Endodermal cell (in vitro differentiated cells): ENCODE data around the gene PRXL2B. TPM values are rescaled to one million over a fixed set of nuclear protein-coding genes. Genes with fewer than 3 reads are reported as not detected.
A peak's percentile ranks its signal among the peaks of the same experiment; 100 is the strongest.

Experiments
- DNase-seq: peaks from one replicate; pipeline ENCODE4 v3.0.0-alpha.2; 2017
- H3K27ac ChIP-seq: 2 replicates; pipeline ENCODE4 v1.5.1; 2013; ENCODE audit warnings: mild to moderate bottlenecking, low read depth, low read length, moderate library complexity
- H3K27me3 ChIP-seq: 2 replicates; pipeline ENCODE4 v1.6.1; 2013; ENCODE audit warnings: mild to moderate bottlenecking, low read length, moderate library complexity; ENCODE audit not compliant: insufficient read depth, control insufficient read depth, poor library complexity, severe bottlenecking
- H3K36me3 ChIP-seq: 2 replicates; pipeline ENCODE4 v1.7.0; 2013; ENCODE audit warnings: mild to moderate bottlenecking, low read length, moderate library complexity; ENCODE audit not compliant: control insufficient read depth, insufficient read depth
- H3K4me1 ChIP-seq: one replicate; pipeline ENCODE4 v1.7.0; 2013; ENCODE audit warnings: low read length; ENCODE audit not compliant: control insufficient read depth, insufficient read depth
- H3K4me3 ChIP-seq: 2 replicates; pipeline ENCODE4 v1.5.1; 2013; ENCODE audit warnings: mild to moderate bottlenecking, low read length, moderate library complexity
- H3K9ac ChIP-seq: 2 replicates; pipeline ENCODE4 v1.6.1; 2013; ENCODE audit warnings: mild to moderate bottlenecking, low read length, moderate library complexity; ENCODE audit not compliant: poor library complexity, severe bottlenecking; ENCODE audit errors: extremely low read depth
- H3K9me3 ChIP-seq: 2 replicates; pipeline ENCODE4 v1.6.1; 2013; ENCODE audit warnings: mild to moderate bottlenecking, low read length, moderate library complexity; ENCODE audit not compliant: control insufficient read depth
- H3K27ac Mint-ChIP-seq: 2 replicates; pipeline ENCODE4 v1.8.0; 2020; ENCODE audit warnings: mixed read lengths
- H3K27me3 Mint-ChIP-seq: 2 replicates; pipeline ENCODE4 v1.8.0; 2021; ENCODE audit warnings: mild to moderate bottlenecking, mixed read lengths; ENCODE audit not compliant: insufficient read depth
- H3K36me3 Mint-ChIP-seq: 2 replicates; pipeline ENCODE4 v1.8.0; 2020; ENCODE audit warnings: low read depth, mixed read lengths
- H3K4me1 Mint-ChIP-seq: 2 replicates; pipeline ENCODE4 v1.8.0; 2020; ENCODE audit warnings: mixed read lengths
- H3K4me3 Mint-ChIP-seq: 2 replicates; pipeline ENCODE4 v1.8.0; 2020; ENCODE audit warnings: mild to moderate bottlenecking, moderate library complexity, mixed read lengths
- H3K9me3 Mint-ChIP-seq: 2 replicates; pipeline ENCODE4 v1.8.0; 2020; ENCODE audit warnings: mild to moderate bottlenecking, mixed read lengths
- WGBS, 2 experiments: methylation state at CpG; one replicate each; pipeline versions ENCODE4 v1.1.5 to v1.1.7; 2013; ENCODE audit warnings: missing lambda C conversion rate in 2 of 2, mixed read lengths in 1 of 2; ENCODE audit not compliant: insufficient coverage in 1 of 2, insufficient read length in 1 of 2; 5-methylcytosine and 5-hydroxymethylcytosine counted together
- total RNA-seq, 2 donors: library from RNA; stranded (reverse); fragmentation: NEBNext Ultra II Directional in 1 of 2; extraction: Animal tissue kit (Norgen Biotek cat#: 25700) in 1 of 2; gene quantifications; 2 replicates in 1 of 2; 3 replicates in 1 of 2; pipeline ENCODE4 v1.2.1, GENCODE V29; 2021
- TF ChIP-seq, protein P1 (sequence below): fragments of 200-600 bp; sonication (generic); conservative IDR thresholded peaks from 2 replicates; pipeline ENCODE4 v1.5.0; 2021; ENCODE audit warnings: antibody characterized with exemption, mild to moderate bottlenecking

Gene PRXL2B
- total RNA-seq, 2 donors from 2014 or later, result 33.4 to 34.4 TPM

DNA sequence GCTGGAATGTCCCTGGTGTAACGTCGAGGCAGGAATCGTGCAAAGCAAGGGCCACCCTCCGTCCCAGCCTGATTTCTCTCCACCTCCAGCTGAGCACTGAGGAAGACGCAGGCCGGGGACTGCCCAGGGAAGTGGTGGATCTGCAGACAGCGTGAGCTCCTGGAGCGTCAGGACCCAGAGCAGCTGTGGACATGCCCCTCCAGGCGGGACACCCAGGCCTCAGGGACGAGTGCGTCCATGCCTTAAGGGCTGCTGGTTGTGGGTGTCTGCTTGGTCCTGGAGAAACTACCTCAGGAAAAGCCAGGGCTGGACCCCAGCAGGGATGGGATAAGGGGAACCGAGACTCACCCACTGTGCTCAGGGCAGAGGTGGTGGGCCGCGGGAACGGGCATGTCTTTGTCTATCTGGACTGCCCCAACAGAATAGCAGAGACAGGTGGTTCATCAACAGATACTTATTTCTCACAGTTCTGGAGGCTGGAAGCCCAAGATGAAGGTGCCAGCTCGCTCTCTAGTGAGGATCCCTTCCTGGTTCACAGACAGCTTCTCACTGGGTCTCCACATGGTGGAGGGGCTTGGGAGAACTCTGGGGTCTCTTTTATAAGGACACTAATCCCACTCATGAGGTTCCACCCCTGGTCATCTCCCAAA lies 52.0 kb downstream of the PRXL2B start:
- no peak for DNase-seq
- TF ChIP-seq, protein P1, sequence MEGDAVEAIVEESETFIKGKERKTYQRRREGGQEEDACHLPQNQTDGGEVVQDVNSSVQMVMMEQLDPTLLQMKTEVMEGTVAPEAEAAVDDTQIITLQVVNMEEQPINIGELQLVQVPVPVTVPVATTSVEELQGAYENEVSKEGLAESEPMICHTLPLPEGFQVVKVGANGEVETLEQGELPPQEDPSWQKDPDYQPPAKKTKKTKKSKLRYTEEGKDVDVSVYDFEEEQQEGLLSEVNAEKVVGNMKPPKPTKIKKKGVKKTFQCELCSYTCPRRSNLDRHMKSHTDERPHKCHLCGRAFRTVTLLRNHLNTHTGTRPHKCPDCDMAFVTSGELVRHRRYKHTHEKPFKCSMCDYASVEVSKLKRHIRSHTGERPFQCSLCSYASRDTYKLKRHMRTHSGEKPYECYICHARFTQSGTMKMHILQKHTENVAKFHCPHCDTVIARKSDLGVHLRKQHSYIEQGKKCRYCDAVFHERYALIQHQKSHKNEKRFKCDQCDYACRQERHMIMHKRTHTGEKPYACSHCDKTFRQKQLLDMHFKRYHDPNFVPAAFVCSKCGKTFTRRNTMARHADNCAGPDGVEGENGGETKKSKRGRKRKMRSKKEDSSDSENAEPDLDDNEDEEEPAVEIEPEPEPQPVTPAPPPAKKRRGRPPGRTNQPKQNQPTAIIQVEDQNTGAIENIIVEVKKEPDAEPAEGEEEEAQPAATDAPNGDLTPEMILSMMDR, result no peak
- H3K27me3 Mint-ChIP-seq, result peaks cover 46% of the 10 kb centered on the region
- H3K27ac Mint-ChIP-seq, result no peak overlapping the region
- no peaks in the 10 kb centered on the region for H3K36me3 ChIP-seq
- no peak overlapping the region for H3K4me3 Mint-ChIP-seq
- no peaks in the 10 kb centered on the region for H3K27me3 ChIP-seq
- H3K36me3 Mint-ChIP-seq, result no peaks in the 10 kb centered on the region
- H3K9me3 Mint-ChIP-seq, result peaks cover 19% of the 10 kb centered on the region
- no peak overlapping the region for H3K27ac ChIP-seq
- WGBS, 2 experiments, result 86 to 87% methylated on average over 11 to 16 of the region's 16 CpGs
- H3K4me1 ChIP-seq, result no peaks in the 10 kb centered on the region
- H3K9me3 ChIP-seq, result peaks cover 13% of the 10 kb centered on the region
- peaks cover 3% of the 10 kb centered on the region for H3K4me1 Mint-ChIP-seq
- no peak overlapping the region for H3K9ac ChIP-seq
- H3K4me3 ChIP-seq, result no peak overlapping the region

GRCh38 chr1:2639203-2639602 lies 52.6 kb downstream of the PRXL2B start:
- peaks cover 3% of the 10 kb centered on the region for H3K4me1 Mint-ChIP-seq
- no peaks in the 10 kb centered on the region for H3K36me3 Mint-ChIP-seq
- Histone ChIP-seq H3K9me3 (peaks cover 13% of the 10 kb centered on the region), H3K36me3 (no peaks in the 10 kb centered on the region), H3K4me3 (no peak overlapping the region), H3K4me1 (no peaks in the 10 kb centered on the region), H3K27ac (no peak overlapping the region), H3K9ac (no peak overlapping the region), H3K27me3 (no peaks in the 10 kb centered on the region)
- peaks cover 44% of the 10 kb centered on the region for H3K27me3 Mint-ChIP-seq
- H3K9me3 Mint-ChIP-seq, result peaks cover 19% of the 10 kb centered on the region
- H3K27ac Mint-ChIP-seq, result no peak overlapping the region
- WGBS, 2 experiments, result 78 to 80% methylated on average over 7 to 11 of the region's 11 CpGs
- TF ChIP-seq, protein P1, result no peak
- peak; percentile 48 for DNase-seq
- no peak overlapping the region for H3K4me3 Mint-ChIP-seq

GRCh38 chr1:2639607-2640521 lies 53.3 kb downstream of the PRXL2B start:
- H3K9me3 ChIP-seq, result peaks cover 13% of the 10 kb centered on the region
- no peak overlapping the region for H3K27ac ChIP-seq
- H3K27me3 ChIP-seq, result no peaks in the 10 kb centered on the region
- H3K9ac ChIP-seq, result no peak overlapping the region
- H3K27ac Mint-ChIP-seq, result no peak overlapping the region
- no peak overlapping the region for H3K4me3 ChIP-seq
- H3K27me3 Mint-ChIP-seq, result peaks cover 50% of the 10 kb centered on the region
- no peaks in the 10 kb centered on the region for H3K36me3 Mint-ChIP-seq
- H3K4me3 Mint-ChIP-seq, result no peak overlapping the region
- 85 to 86% methylated on average over 17 to 26 of the region's 26 CpGs for WGBS, 2 experiments
- no peak for DNase-seq
- H3K9me3 Mint-ChIP-seq, result peaks cover 19% of the 10 kb centered on the region
- TF ChIP-seq, protein P1, result no peak
- H3K4me1 ChIP-seq, result no peaks in the 10 kb centered on the region
- H3K36me3 ChIP-seq, result no peaks in the 10 kb centered on the region
- peaks cover 3% of the 10 kb centered on the region for H3K4me1 Mint-ChIP-seq
